ENCODE data around the gene FRYL. TPM values are rescaled to one million over a fixed set of nuclear protein-coding genes. Genes with fewer than 3 reads are reported as not detected.

The FRYL gene
- polyA plus RNA-seq, 3 donors: 10.8 to 15.8 (median 14.4) TPM

GRCh38 chr4:48660347-48660746 is 119.7 kb downstream of the FRYL start:
- H2AFZ ChIP-seq (ENCODE audit: insufficient read depth, low read depth, low read length, poor library complexity, severe bottlenecking): no peak overlapping the region
- peaks cover 2 to 13% (median 7%) of the 10 kb centered on the region in 7 donors for H3K9me3 Mint-ChIP-seq
- peaks cover 7 to 30% of the 10 kb centered on the region in 2 donors for H3K36me3 Mint-ChIP-seq
- H3K9me3 ChIP-seq (replicated peaks in 1 of 2; ENCODE audit: control insufficient read depth in 1 of 2, insufficient read depth in 1 of 2, low read length in 2 of 2): no peaks in the 10 kb centered on the region
- H4K20me1 ChIP-seq (ENCODE audit: insufficient read depth, low read length): peaks cover 53% of the 10 kb centered on the region
- H3K4me2 ChIP-seq (replicated peaks; ENCODE audit: extremely low read depth, low read length, poor library complexity, severe bottlenecking): no peak overlapping the region
- no peaks in the 10 kb centered on the region for H3K27me3 ChIP-seq (ENCODE audit: control insufficient read depth in 2 of 2, insufficient read depth in 2 of 2, low read length in 2 of 2)
- peaks cover 36% of the 10 kb centered on the region for H3K79me2 ChIP-seq (ENCODE audit: insufficient read depth, low read length)
- H3K27ac ChIP-seq (ENCODE audit: low read depth in 1 of 2, low read length in 2 of 2): no peak overlapping the region
- no peak overlapping the region for H3K4me3 ChIP-seq (replicated peaks in 1 of 3; ENCODE audit: low read depth in 2 of 3, low read length in 3 of 3)
- no peak overlapping the region for H3K4me3 Mint-ChIP-seq
- H3K27ac Mint-ChIP-seq: no peak overlapping the region
- intact Hi-C loops (cut with micrococcal nuclease): no loop called here
- H3K36me3 ChIP-seq (replicated peaks in 1 of 2; ENCODE audit: control insufficient read depth in 1 of 2, insufficient read depth in 2 of 2, low read length in 2 of 2): no peaks in the 10 kb centered on the region
- H3K9ac ChIP-seq (ENCODE audit: insufficient read depth, low read length, poor library complexity, severe bottlenecking): no peak overlapping the region
- DNase-seq: no peak
- H3K27me3 Mint-ChIP-seq (ENCODE audit: low read depth in 3 of 3): no peaks in the 10 kb centered on the region
- no peaks in the 10 kb centered on the region for H3K4me1 ChIP-seq (ENCODE audit: control insufficient read depth in 1 of 2, insufficient read depth in 2 of 2, low read length in 2 of 2)
- peaks cover 11% of the 10 kb centered on the region for H3K4me1 Mint-ChIP-seq
- TF ChIP-seq, protein P1, sequence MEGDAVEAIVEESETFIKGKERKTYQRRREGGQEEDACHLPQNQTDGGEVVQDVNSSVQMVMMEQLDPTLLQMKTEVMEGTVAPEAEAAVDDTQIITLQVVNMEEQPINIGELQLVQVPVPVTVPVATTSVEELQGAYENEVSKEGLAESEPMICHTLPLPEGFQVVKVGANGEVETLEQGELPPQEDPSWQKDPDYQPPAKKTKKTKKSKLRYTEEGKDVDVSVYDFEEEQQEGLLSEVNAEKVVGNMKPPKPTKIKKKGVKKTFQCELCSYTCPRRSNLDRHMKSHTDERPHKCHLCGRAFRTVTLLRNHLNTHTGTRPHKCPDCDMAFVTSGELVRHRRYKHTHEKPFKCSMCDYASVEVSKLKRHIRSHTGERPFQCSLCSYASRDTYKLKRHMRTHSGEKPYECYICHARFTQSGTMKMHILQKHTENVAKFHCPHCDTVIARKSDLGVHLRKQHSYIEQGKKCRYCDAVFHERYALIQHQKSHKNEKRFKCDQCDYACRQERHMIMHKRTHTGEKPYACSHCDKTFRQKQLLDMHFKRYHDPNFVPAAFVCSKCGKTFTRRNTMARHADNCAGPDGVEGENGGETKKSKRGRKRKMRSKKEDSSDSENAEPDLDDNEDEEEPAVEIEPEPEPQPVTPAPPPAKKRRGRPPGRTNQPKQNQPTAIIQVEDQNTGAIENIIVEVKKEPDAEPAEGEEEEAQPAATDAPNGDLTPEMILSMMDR (IDR thresholded peaks at IDR 0.05): no peak

DNA sequence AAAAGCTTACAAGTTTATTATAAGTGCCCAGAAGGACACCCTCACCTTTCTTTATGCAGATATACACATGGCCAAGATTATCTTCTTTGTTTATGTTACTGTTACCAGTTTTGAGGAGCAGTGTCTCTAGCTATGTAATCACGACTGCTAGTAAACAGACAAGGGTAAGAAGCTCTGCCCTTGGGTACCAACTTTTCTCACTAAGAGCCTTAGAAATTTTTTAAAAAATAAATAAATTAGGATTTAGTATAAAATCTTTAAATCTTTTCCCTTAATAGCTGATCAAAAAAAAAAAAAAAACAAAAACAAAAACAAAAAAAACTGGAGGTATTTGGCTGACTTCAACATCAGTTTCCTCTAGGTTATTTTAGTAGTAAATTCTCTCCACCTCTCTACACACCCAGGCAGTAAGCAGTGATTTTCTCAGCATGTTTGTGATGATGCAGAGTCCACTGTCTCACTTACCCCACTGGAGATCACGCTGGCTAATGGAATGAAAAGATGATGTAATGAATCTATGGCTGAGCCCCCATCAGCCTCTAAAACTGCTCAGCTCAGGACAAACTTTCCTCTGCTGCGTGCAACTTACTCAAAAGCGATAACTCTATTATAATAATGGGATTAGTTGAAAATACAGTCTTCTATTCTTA is 125.9 kb downstream of the FRYL start:
- no peak overlapping the region for H3K4me3 Mint-ChIP-seq
- H3K9me3 ChIP-seq (replicated peaks in 1 of 2; ENCODE audit: control insufficient read depth in 1 of 2, insufficient read depth in 1 of 2, low read length in 2 of 2): no peaks in the 10 kb centered on the region
- peak overlapping the region in 1 of 7 donors; percentile 65 for H3K27ac Mint-ChIP-seq
- peaks cover 15% of the 10 kb centered on the region for H3K79me2 ChIP-seq (ENCODE audit: insufficient read depth, low read length)
- WGBS (ENCODE audit: insufficient coverage): no CpG with 5 or more reads among the region's 4 CpGs
- intact Hi-C loops (cut with micrococcal nuclease): no loop called here
- peaks cover 66% of the 10 kb centered on the region for H4K20me1 ChIP-seq (ENCODE audit: insufficient read depth, low read length)
- no peaks in the 10 kb centered on the region for H3K27me3 Mint-ChIP-seq (ENCODE audit: low read depth in 3 of 3)
- peaks cover 10 to 12% of the 10 kb centered on the region in 2 donors for H3K36me3 Mint-ChIP-seq
- H3K4me1 ChIP-seq (ENCODE audit: control insufficient read depth in 1 of 2, insufficient read depth in 2 of 2, low read length in 2 of 2): no peaks in the 10 kb centered on the region
- no peak overlapping the region for H3K9ac ChIP-seq (ENCODE audit: insufficient read depth, low read length, poor library complexity, severe bottlenecking)
- peaks cover 0 to 1% (median 0%) of the 10 kb centered on the region in 7 donors for H3K9me3 Mint-ChIP-seq
- no peak overlapping the region for H3K4me2 ChIP-seq (replicated peaks; ENCODE audit: extremely low read depth, low read length, poor library complexity, severe bottlenecking)
- TF ChIP-seq, protein P1 (IDR thresholded peaks at IDR 0.05): no peak
- no peak for DNase-seq
- peaks cover 1% of the 10 kb centered on the region for H3K4me1 Mint-ChIP-seq
- H3K36me3 ChIP-seq (replicated peaks in 1 of 2; ENCODE audit: control insufficient read depth in 1 of 2, insufficient read depth in 2 of 2, low read length in 2 of 2): peaks cover 0 to 22% of the 10 kb centered on the region in 2 donors
- H2AFZ ChIP-seq (ENCODE audit: insufficient read depth, low read depth, low read length, poor library complexity, severe bottlenecking): no peak overlapping the region
- no peaks in the 10 kb centered on the region for H3K27me3 ChIP-seq (ENCODE audit: control insufficient read depth in 2 of 2, insufficient read depth in 2 of 2, low read length in 2 of 2)
- no peak overlapping the region for H3K27ac ChIP-seq (ENCODE audit: low read depth in 1 of 2, low read length in 2 of 2)
- no peak overlapping the region for H3K4me3 ChIP-seq (replicated peaks in 1 of 3; ENCODE audit: low read depth in 2 of 3, low read length in 3 of 3)

All from CD14-positive monocyte (primary cell).